Measurements from ENCODE around the gene MON2. TPM values are rescaled to one million over a fixed set of nuclear protein-coding genes. Genes with fewer than 3 reads are reported as not detected.

MON2 gene
- total and polyA plus RNA-seq, 9 donors, result 13.1 to 84.4 (median 55.5) TPM

DNA sequence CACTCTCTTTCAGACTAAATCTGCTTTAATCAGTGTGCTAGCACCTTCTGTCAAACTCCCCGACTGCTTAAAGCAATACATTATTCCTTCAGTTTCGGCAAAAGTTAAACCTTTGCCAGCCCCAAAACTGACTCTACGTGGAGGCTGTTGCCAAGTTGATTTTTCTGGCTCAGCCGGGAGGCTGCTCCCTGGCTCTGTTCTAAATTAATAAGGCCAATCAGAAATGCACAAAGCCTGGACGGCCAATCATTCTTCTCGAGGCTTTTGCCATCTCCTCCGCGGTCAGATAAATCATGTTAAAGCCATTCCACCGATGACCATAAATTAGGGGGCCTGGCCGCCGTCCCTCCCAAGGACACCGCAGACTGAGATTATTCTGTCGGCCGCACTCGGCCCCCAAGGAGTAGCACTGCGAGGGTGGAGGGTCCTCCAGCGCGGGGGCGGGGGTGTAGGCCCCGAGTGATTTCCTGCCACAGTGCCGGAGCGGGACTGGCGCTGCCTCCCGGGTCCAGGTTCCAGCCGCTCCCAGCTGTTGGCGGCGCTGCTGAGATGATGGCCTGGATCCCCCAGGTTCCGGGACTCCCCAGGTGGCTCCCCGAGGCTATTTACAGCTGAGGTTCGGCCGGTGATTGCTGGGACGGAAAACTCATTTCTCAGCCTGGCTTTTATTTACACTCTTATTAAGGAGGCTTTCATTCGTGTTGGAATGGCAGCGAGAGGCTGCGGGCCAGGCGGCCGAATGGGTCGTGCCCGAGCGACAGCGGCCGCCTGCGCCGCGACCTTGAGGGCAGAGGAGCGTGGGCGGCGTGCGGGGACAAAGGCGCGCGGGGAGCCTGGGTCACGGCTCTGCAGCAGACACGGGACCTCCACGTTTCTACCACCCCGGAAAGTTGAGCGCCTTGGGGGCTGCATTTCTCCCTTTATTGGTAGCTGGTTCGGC is 165.1 kb downstream of the MON2 start:
- H3K9me3 ChIP-seq, result no peaks in the 10 kb centered on the region
- intact Hi-C loops (cut with DNase I), result no loop called here
- DNase-seq, result peak; percentile 62 to 74 (median 69)
- peak overlapping the region; percentile 55 for H3K4me3 ChIP-seq
- H3K27me3 ChIP-seq, result no peaks in the 10 kb centered on the region
- TF ChIP-seq, protein P1, sequence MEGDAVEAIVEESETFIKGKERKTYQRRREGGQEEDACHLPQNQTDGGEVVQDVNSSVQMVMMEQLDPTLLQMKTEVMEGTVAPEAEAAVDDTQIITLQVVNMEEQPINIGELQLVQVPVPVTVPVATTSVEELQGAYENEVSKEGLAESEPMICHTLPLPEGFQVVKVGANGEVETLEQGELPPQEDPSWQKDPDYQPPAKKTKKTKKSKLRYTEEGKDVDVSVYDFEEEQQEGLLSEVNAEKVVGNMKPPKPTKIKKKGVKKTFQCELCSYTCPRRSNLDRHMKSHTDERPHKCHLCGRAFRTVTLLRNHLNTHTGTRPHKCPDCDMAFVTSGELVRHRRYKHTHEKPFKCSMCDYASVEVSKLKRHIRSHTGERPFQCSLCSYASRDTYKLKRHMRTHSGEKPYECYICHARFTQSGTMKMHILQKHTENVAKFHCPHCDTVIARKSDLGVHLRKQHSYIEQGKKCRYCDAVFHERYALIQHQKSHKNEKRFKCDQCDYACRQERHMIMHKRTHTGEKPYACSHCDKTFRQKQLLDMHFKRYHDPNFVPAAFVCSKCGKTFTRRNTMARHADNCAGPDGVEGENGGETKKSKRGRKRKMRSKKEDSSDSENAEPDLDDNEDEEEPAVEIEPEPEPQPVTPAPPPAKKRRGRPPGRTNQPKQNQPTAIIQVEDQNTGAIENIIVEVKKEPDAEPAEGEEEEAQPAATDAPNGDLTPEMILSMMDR (IDR thresholded peaks at IDR 0.05), result no peak
- TF ChIP-seq EP300 (IDR thresholded peaks at IDR 0.05), result no peak
- no peak for TF ChIP-seq POLR2A (IDR thresholded peaks at IDR 0.05)
- H3K36me3 ChIP-seq, result no peaks in the 10 kb centered on the region
- H3K27ac ChIP-seq, result peak overlapping the region; percentile 17 to 55
- 0 to 1% (median 0%) methylated on average over 55 to 58 of the region's 58 CpGs for WGBS, 3 donors
- peaks cover 2% of the 10 kb centered on the region for H3K4me1 ChIP-seq (ENCODE audit: insufficient read depth)

DNA sequence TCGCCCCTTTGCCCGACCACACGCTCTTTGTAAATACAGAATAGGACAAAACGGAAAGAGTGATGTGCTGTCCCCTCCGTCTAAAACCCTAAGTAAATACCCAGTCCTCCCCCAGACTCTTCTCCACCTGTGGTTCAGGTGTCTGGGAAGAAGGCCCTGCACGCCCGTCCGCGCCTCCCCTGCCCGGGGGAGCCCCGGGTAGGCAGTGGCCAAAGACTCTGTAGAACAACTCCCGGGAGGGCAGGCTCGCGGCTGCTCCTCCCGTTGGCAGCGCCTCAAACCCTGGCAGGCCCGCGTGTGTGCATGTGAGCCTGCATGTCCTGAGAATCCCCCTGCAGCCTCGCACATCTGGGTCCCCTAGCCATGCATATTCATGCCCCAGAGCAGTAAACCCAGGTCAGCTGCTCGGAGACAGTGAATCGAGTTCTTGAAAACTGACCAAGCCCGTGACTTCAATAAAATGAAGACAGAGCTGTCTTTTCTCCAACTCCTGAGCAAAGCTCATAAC is 165.8 kb downstream of the MON2 start:
- TF ChIP-seq, protein P1 (IDR thresholded peaks at IDR 0.05), result no peak
- TF ChIP-seq EP300 (IDR thresholded peaks at IDR 0.05) (no peak), POLR2A (IDR thresholded peaks at IDR 0.05) (no peak)
- 1 to 2% (median 1%) methylated on average over 22 of the region's 22 CpGs for WGBS, 3 donors
- DNase-seq, result peak; percentile 35 to 69 (median 54)
- H3K9me3 ChIP-seq, result no peaks in the 10 kb centered on the region
- H3K4me1 ChIP-seq (ENCODE audit: insufficient read depth), result peaks cover 2% of the 10 kb centered on the region
- intact Hi-C loops (cut with DNase I), result no loop called here
- no peaks in the 10 kb centered on the region for H3K36me3 ChIP-seq
- H3K27me3 ChIP-seq, result no peaks in the 10 kb centered on the region
- H3K27ac ChIP-seq, result peak overlapping the region in 1 of 2 donors; percentile 17
- H3K4me3 ChIP-seq, result peak overlapping the region; percentile 55

DNA sequence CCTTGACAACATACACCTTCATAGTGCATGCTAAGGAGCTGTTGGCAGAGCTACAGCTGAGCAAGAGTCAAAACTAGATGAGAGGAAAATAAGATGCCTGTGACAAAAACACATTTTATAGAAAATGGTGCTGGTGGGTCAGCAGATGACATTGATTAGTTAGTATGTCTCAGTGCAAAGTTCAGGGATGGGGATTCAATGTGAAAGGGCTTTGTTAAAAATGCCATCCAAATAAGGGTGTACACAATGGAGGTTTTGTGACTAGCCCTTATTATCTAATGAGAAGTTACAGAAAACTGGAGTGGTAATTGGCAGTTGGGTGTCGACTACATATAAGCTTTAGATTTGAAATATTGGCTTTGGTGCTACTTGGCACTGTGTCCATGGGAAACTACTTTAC is 169.0 kb downstream of the MON2 start:
- Histone ChIP-seq H3K9me3 (no peaks in the 10 kb centered on the region), H3K4me1 (ENCODE audit: insufficient read depth) (peaks cover 2% of the 10 kb centered on the region), H3K36me3 (no peaks in the 10 kb centered on the region), H3K4me3 (no peak overlapping the region), H3K27ac (no peak overlapping the region), H3K27me3 (no peaks in the 10 kb centered on the region)
- no peak for DNase-seq
- TF ChIP-seq EP300 (IDR thresholded peaks at IDR 0.05) (no peak), POLR2A (IDR thresholded peaks at IDR 0.05) (no peak)
- TF ChIP-seq, protein P1 (IDR thresholded peaks at IDR 0.05), result no peak
- intact Hi-C loops (cut with DNase I), result no loop called here
- WGBS, 3 donors, result 87 to 97% (median 88%) methylated on average over 1 of the region's 1 CpG

DNA sequence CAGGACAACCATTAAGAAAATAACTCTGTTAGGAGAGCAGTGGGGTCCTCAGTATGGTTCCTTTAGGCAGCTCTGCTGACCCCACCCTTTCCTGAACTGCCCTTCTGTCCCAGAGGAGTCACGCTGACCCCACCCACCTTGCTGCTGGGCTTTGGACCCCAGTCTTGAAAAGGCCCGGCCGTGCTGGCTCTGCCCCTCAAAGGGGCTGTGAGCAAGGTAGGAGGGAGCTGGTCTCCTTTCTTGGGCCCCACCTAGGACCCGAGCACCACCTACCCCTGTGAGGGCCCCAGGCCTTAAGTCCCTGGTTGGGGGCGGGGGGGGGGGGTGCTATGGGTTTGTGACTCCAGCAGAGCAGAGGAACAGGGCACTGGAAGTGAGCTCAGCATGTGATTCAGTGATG is 171.1 kb downstream of the MON2 start:
- no peaks in the 10 kb centered on the region for H3K27me3 ChIP-seq
- peaks cover under 1% of the 10 kb centered on the region for H3K4me1 ChIP-seq (ENCODE audit: insufficient read depth)
- no peaks in the 10 kb centered on the region for H3K9me3 ChIP-seq
- no peak overlapping the region for H3K27ac ChIP-seq
- WGBS, 3 donors, result 69 to 75% (median 74%) methylated on average over 5 of the region's 5 CpGs
- TF ChIP-seq EP300 (IDR thresholded peaks at IDR 0.05), result no peak
- TF ChIP-seq POLR2A (IDR thresholded peaks at IDR 0.05), result no peak
- intact Hi-C loops (cut with DNase I), result no loop called here
- no peak for DNase-seq
- H3K4me3 ChIP-seq, result no peak overlapping the region
- H3K36me3 ChIP-seq, result no peaks in the 10 kb centered on the region
